SK-N-SH (cell line): Measurements from ENCODE around the gene TMEFF1. TPM values are rescaled to one million over a fixed set of nuclear protein-coding genes. Genes with fewer than 3 reads are reported as not detected.
A peak's percentile ranks its signal among the peaks of the same experiment; 100 is the strongest.

Experiments
- CTCF ChIA-PET: fragments of 300-600, 350-600 bp; formaldehyde crosslinking; extraction: SDS; loops from one replicate; lab custom pipeline; 2021; lab: Yijun Ruan, JAX
- POLR2A ChIA-PET: fragments of 350-600 bp; sonication (Branson Sonifier 250); formaldehyde crosslinking; extraction: SDS; loops from one replicate; lab custom pipeline; 2020; ENCODE audit warnings: antibody characterized with exemption, inconsistent platforms; lab: Yijun Ruan, JAX
- DNase-seq: peaks from one replicate; pipeline ENCODE4 v3.0.0; 2012
- H2AFZ ChIP-seq: fragments of 200-600 bp; sonication (generic); 2 replicates; pipeline ENCODE4 v1.8.1; 2016; ENCODE audit warnings: antibody characterized with exemption, mild to moderate bottlenecking, low read depth
- H3F3A ChIP-seq: fragments of 200-600 bp; sonication (generic); replicated peaks from 2 replicates; pipeline ENCODE3; 2016; ENCODE audit warnings: antibody characterized with exemption, mild to moderate bottlenecking; ENCODE audit not compliant: insufficient read depth
- H3K27ac ChIP-seq, 2 experiments: fragments of 200-500 bp in 1 of 2; fragments of 200-600 bp in 1 of 2; sonication (Bioruptor generic) in 1 of 2; sonication (generic), shearing (Covaris generic) in 1 of 2; 2 replicates each; pipeline versions ENCODE4 v1.5.1 to v1.6.1; 2014 to 2016; ENCODE audit warnings: low read depth in 2 of 2, inconsistent platforms in 1 of 2, low read length in 1 of 2, mild to moderate bottlenecking in 1 of 2, mixed read lengths in 1 of 2
- H3K27me3 ChIP-seq: fragments of 200-600 bp; sonication (generic), shearing (Covaris generic); 2 replicates; pipeline ENCODE4 v1.6.1; 2016; ENCODE audit warnings: mixed run types; ENCODE audit not compliant: insufficient read depth
- H3K36me3 ChIP-seq, 2 experiments: fragments of 200-500 bp in 1 of 2; fragments of 200-600 bp in 1 of 2; sonication (Bioruptor generic) in 1 of 2; sonication (generic) in 1 of 2; replicated peaks in 1 of 2; 2 replicates each; pipeline versions ENCODE3 to v1.5.1; 2014 to 2016; ENCODE audit warnings: low read length in 1 of 2, mild to moderate bottlenecking in 1 of 2; ENCODE audit not compliant: insufficient read depth in 2 of 2, control insufficient read depth in 1 of 2
- H3K4me1 ChIP-seq, 2 experiments: fragments of 200-500 bp in 1 of 2; fragments of 200-600 bp in 1 of 2; sonication (Bioruptor generic) in 1 of 2; sonication (generic), shearing (Covaris generic) in 1 of 2; 2 replicates each; pipeline versions ENCODE4 v1.5.1 to v1.6.1; 2014 to 2016; ENCODE audit warnings: low read depth in 1 of 2, low read length in 1 of 2, mixed run types in 1 of 2; ENCODE audit not compliant: insufficient read depth in 2 of 2, control insufficient read depth in 1 of 2
- H3K4me2 ChIP-seq: fragments of 200-600 bp; sonication (generic), shearing (Covaris generic); 2 replicates; pipeline ENCODE4 v1.6.1; 2017; ENCODE audit warnings: mixed run types
- H3K4me3 ChIP-seq, 2 experiments: fragments of 200-500 bp in 1 of 2; fragments of 200-600 bp in 1 of 2; sonication (Bioruptor generic) in 1 of 2; sonication (generic), shearing (Covaris generic) in 1 of 2; 2 replicates each; pipeline versions ENCODE4 v1.5.1 to v1.8.1; 2014 to 2016; ENCODE audit warnings: low read depth in 2 of 2, inconsistent platforms in 1 of 2, low read length in 1 of 2, mild to moderate bottlenecking in 1 of 2, mixed read lengths in 1 of 2, moderate library complexity in 1 of 2
- H3K79me2 ChIP-seq: fragments of 200-600 bp; sonication (generic); 2 replicates; pipeline ENCODE4 v1.8.1; 2017; ENCODE audit warnings: mild to moderate bottlenecking; ENCODE audit not compliant: insufficient read depth
- H3K9ac ChIP-seq: fragments of 200-600 bp; sonication (generic); 2 replicates; pipeline ENCODE4 v1.6.1; 2017; ENCODE audit warnings: mixed run types
- H3K9me2 ChIP-seq: fragments of 200-600 bp; sonication (generic); 2 replicates; pipeline ENCODE4 v1.6.1; 2017; ENCODE audit warnings: mixed run types
- H3K9me3 ChIP-seq: fragments of 200-600 bp; sonication (generic); 2 replicates; pipeline ENCODE4 v1.6.1; 2017; ENCODE audit warnings: mixed run types, mild to moderate bottlenecking, moderate library complexity
- H4K20me1 ChIP-seq: fragments of 200-600 bp; sonication (generic); 2 replicates; pipeline ENCODE4 v1.6.1; 2017; ENCODE audit warnings: mild to moderate bottlenecking, mixed run types; ENCODE audit not compliant: insufficient read depth
- CHD2 ChIP-seq: fragments of 150-350 bp; IDR thresholded peaks from 2 replicates; pipeline ENCODE4 v1.6.1; 2018; ENCODE audit warnings: low read length; ENCODE audit not compliant: partially characterized antibody
- EP300 ChIP-seq, 2 experiments: IDR thresholded peaks; 2 replicates each; pipeline versions ENCODE4 v1.4.0 to v1.6.1; 2012; ENCODE audit warnings: borderline replicate concordance in 1 of 2, low read depth in 1 of 2, low read length in 1 of 2
- FOSL2 ChIP-seq: IDR thresholded peaks from 2 replicates; pipeline ENCODE4 v1.4.0; 2012; ENCODE audit warnings: low read depth, mild to moderate bottlenecking, moderate library complexity, borderline replicate concordance
- FOXJ3 ChIP-seq: sonication (generic); formaldehyde crosslinking; IDR thresholded peaks from 2 replicates; pipeline ENCODE4 v1.5.1; 2020; ENCODE audit warnings: mild to moderate bottlenecking, missing genetic modification reagents
- GATA2 ChIP-seq: sonication (generic); formaldehyde crosslinking; IDR thresholded peaks from 2 replicates; pipeline ENCODE4 v1.5.0; 2020; ENCODE audit warnings: mild to moderate bottlenecking, missing genetic modification reagents
- IRF3 ChIP-seq: fragments of 150-350 bp; IDR thresholded peaks from 2 replicates; pipeline ENCODE4 v1.6.1; 2016; ENCODE audit warnings: mild to moderate bottlenecking, low read depth, low read length
- JUND ChIP-seq: IDR thresholded peaks from 2 replicates; pipeline ENCODE4 v1.4.0; 2012
- MAX ChIP-seq: IDR thresholded peaks from 2 replicates; pipeline ENCODE4 v1.4.0; 2012; ENCODE audit warnings: low read depth
- MEF2A ChIP-seq: IDR thresholded peaks from 2 replicates; pipeline ENCODE4 v1.4.0; 2012; ENCODE audit warnings: low read depth, borderline replicate concordance
- MXI1 ChIP-seq: IDR thresholded peaks from 2 replicates; pipeline ENCODE4 v1.6.1; 2012; ENCODE audit warnings: mild to moderate bottlenecking, low read depth, low read length, improper control_type of control experiment
- PBX3 ChIP-seq: IDR thresholded peaks from 2 replicates; pipeline ENCODE4; 2012
- SIN3A ChIP-seq: IDR thresholded peaks from 2 replicates; pipeline ENCODE4 v1.6.1; 2012; ENCODE audit warnings: low read depth, mild to moderate bottlenecking, low read length, moderate library complexity, borderline replicate concordance
- TAF1 ChIP-seq: IDR thresholded peaks from 2 replicates; pipeline ENCODE4 v1.6.1; 2012; ENCODE audit warnings: low read depth, mild to moderate bottlenecking, low read length, moderate library complexity, borderline replicate concordance
- TEAD4 ChIP-seq: IDR thresholded peaks from 2 replicates; pipeline ENCODE4 v1.4.0; 2012; ENCODE audit warnings: mild to moderate bottlenecking, borderline replicate concordance; ENCODE audit not compliant: insufficient read depth
- USF1 ChIP-seq: IDR thresholded peaks from 2 replicates; pipeline ENCODE4 v1.4.0; 2012; ENCODE audit warnings: low read depth, borderline replicate concordance
- USF2 ChIP-seq: fragments of 150-350 bp; IDR thresholded peaks from 2 replicates; pipeline ENCODE4 v1.6.1; 2017; ENCODE audit warnings: antibody characterized with exemption, low read length, low read depth, borderline replicate concordance
- WGBS: methylation state at CpG from one replicate; pipeline ENCODE4 v1.1.6; 2017; ENCODE audit warnings: low lambda C conversion rate; 5-methylcytosine and 5-hydroxymethylcytosine counted together
- polyA plus RNA-seq, 3 experiments: library from polyadenylated mRNA; depleted of rRNA; stranded (reverse); fragments of >200 nt; gene quantifications; 2 replicates each; pipeline ENCODE4 v1.2.3, GENCODE V29; 2012

Gene TMEFF1
- polyA plus RNA-seq, 1 of the 3 experiments (the other 2 are of a cell fraction): 2.5 TPM

- H3K4me3 ChIP-seq: peak overlapping the region; percentile 73 to 84
- H3K9me2 ChIP-seq: no peaks in the 10 kb centered on the region
- H3K9ac ChIP-seq: peak overlapping the region; percentile 95
- no peaks in the 10 kb centered on the region for H3K27me3 ChIP-seq
- ChIA-PET POLR2A (interaction anchor here (0.7 to 2.3 kb wide), 4 partner anchors 16 to 607 kb away, joined by 3 to 14 read pairs (median 4); partner anchors contain the start of gene TEX10), CTCF (interaction anchor here (0.9 to 3.5 kb wide), 5 partner anchors 10 to 174 kb away, joined by 3 to 29 read pairs (median 4); no protein-coding TSS in a partner anchor)
- H2AFZ ChIP-seq: no peak overlapping the region
- TF ChIP-seq USF1: no peak
- TF ChIP-seq FOSL2: peak; percentile 41; the same call in 1 of the 2 replicates
- TF ChIP-seq MAX: peak; percentile 21; the same call in 1 of the 2 replicates
- peak; percentile 58; the same call in 1 of the 2 replicates for TF ChIP-seq TAF1
- no peak for TF ChIP-seq MEF2A
- no peak for TF ChIP-seq FOXJ3 (CRISPR knock-in tag)
- no peak; the same call in 1 of the 2 replicates for TF ChIP-seq JUND
- no peak for DNase-seq
- 3% methylated on average over 24 of the region's 65 CpGs for WGBS
- H4K20me1 ChIP-seq: no peaks in the 10 kb centered on the region
- peak overlapping the region; percentile 76 for H3K4me2 ChIP-seq
- H3K27ac ChIP-seq: peak overlapping the region; percentile 92 to 99
- H3F3A ChIP-seq: peaks cover 37% of the 10 kb centered on the region
- peaks cover 56% of the 10 kb centered on the region for H3K79me2 ChIP-seq
- H3K4me1 ChIP-seq: peaks cover 9 to 22% of the 10 kb centered on the region in 2 experiments; a peak in 3 of 4 replicates
- peaks cover 0 to 5% of the 10 kb centered on the region in 2 experiments for H3K36me3 ChIP-seq
- no peaks in the 10 kb centered on the region for H3K9me3 ChIP-seq
These were observed 45.3 kb upstream of the TMEFF1 start for GRCh38 chr9:100427366-100428263.

GRCh38 chr9:100428871-100429654 lies 43.9 kb upstream of the TMEFF1 start:
- Histone ChIP-seq H3K36me3 (peaks cover 2 to 5% of the 10 kb centered on the region in 2 experiments), H3K79me2 (peaks cover 71% of the 10 kb centered on the region), H3K9me2 (no peaks in the 10 kb centered on the region), H3K9me3 (no peaks in the 10 kb centered on the region), H3K4me1 (peaks cover 9 to 26% of the 10 kb centered on the region in 2 experiments; a peak in 3 of 4 replicates), H4K20me1 (peaks cover 13% of the 10 kb centered on the region; the same call in 1 of the 2 replicates), H3K27me3 (no peaks in the 10 kb centered on the region), H3K4me2 (peak overlapping the region; percentile 76), H3K4me3 (peak overlapping the region; percentile 73 to 84; a peak in 3 of 4 replicates), H2AFZ (no peak overlapping the region), H3K9ac (peak overlapping the region; percentile 95), H3F3A (peaks cover 37% of the 10 kb centered on the region), H3K27ac (peak overlapping the region; percentile 92 to 99)
- DNase-seq: no peak
- WGBS: 19% methylated on average over 9 of the region's 9 CpGs
- CTCF ChIA-PET: interaction anchor here (0.7 to 3.5 kb wide), 2 partner anchors 8 to 13 kb away, joined by 3 to 29 read pairs; no protein-coding TSS in a partner anchor
- POLR2A ChIA-PET: no interaction called here
- TF ChIP-seq MAX: peak; percentile 86
- TF ChIP-seq USF1: peak; percentile 62; the same call in 1 of the 2 replicates
- TF ChIP-seq SIN3A: peak; percentile 90
- TF ChIP-seq IRF3: no peak
- TF ChIP-seq PBX3: peak; percentile 82
- TF ChIP-seq GATA2 (CRISPR knock-in tag): no peak
- TF ChIP-seq MXI1: no peak
- no peak for TF ChIP-seq CHD2
- no peak for TF ChIP-seq USF2
- peak; percentile 87; the same call in 1 of the 2 replicates for TF ChIP-seq TEAD4
- TF ChIP-seq EP300 (IDR thresholded peaks at IDR 0.05; ENCODE audit: borderline replicate concordance in 1 of 2, low read depth in 1 of 2, low read length in 1 of 2): peak in 1 of 2 experiments; percentile 91; a peak in 2 of 4 replicates
